ENCODE measurements around the gene MAP2K6.

The MAP2K6 gene

GRCh38 chr17:69444023-69444422 lies 29.5 kb downstream of the MAP2K6 start:
- no peak overlapping the region for H3K27ac ChIP-seq (ENCODE audit: low read depth, low read length)
- H3K4me3 ChIP-seq (ENCODE audit: low read depth, low read length) = no peak overlapping the region
- H3K27me3 ChIP-seq (ENCODE audit: control insufficient read depth, insufficient read depth, low read length) = no peaks in the 10 kb centered on the region
- no peaks in the 10 kb centered on the region for H3K36me3 ChIP-seq (ENCODE audit: control insufficient read depth, insufficient read depth, low read length)
- no peak overlapping the region for H3K9ac ChIP-seq (ENCODE audit: low read length)
- no peaks in the 10 kb centered on the region for H3K9me3 ChIP-seq (ENCODE audit: control insufficient read depth, insufficient read depth, low read depth, low read length)
- peaks cover 29% of the 10 kb centered on the region for H3K4me1 ChIP-seq (ENCODE audit: control insufficient read depth, insufficient read depth, low read length)

- peaks cover 31% of the 10 kb centered on the region for H3K4me1 ChIP-seq (ENCODE audit: control insufficient read depth, insufficient read depth, low read length)
- no peaks in the 10 kb centered on the region for H3K27me3 ChIP-seq (ENCODE audit: control insufficient read depth, insufficient read depth, low read length)
- no peaks in the 10 kb centered on the region for H3K36me3 ChIP-seq (ENCODE audit: control insufficient read depth, insufficient read depth, low read length)
- H3K9me3 ChIP-seq (ENCODE audit: control insufficient read depth, insufficient read depth, low read depth, low read length) = no peaks in the 10 kb centered on the region
- no peak overlapping the region for H3K27ac ChIP-seq (ENCODE audit: low read depth, low read length)
- H3K9ac ChIP-seq (ENCODE audit: low read length) = no peak overlapping the region
- no peak overlapping the region for H3K4me3 ChIP-seq (ENCODE audit: low read depth, low read length)
Observed at GRCh38 chr17:69445132-69445531, 30.6 kb downstream of the MAP2K6 start.

GRCh38 chr17:69447726-69448125 lies 33.2 kb downstream of the MAP2K6 start:
- Histone ChIP-seq H3K4me3 (ENCODE audit: low read depth, low read length) (no peak overlapping the region), H3K9ac (ENCODE audit: low read length) (peak overlapping the region; percentile 5), H3K9me3 (ENCODE audit: control insufficient read depth, insufficient read depth, low read depth, low read length) (no peaks in the 10 kb centered on the region), H3K27me3 (ENCODE audit: control insufficient read depth, insufficient read depth, low read length) (no peaks in the 10 kb centered on the region), H3K4me1 (ENCODE audit: control insufficient read depth, insufficient read depth, low read length) (peaks cover 48% of the 10 kb centered on the region), H3K27ac (ENCODE audit: low read depth, low read length) (peak overlapping the region; percentile 54), H3K36me3 (ENCODE audit: control insufficient read depth, insufficient read depth, low read length) (no peaks in the 10 kb centered on the region)

GRCh38 chr17:69448431-69449102 lies 34.1 kb downstream of the MAP2K6 start:
- Histone ChIP-seq H3K9me3 (ENCODE audit: control insufficient read depth, insufficient read depth, low read depth, low read length) (no peaks in the 10 kb centered on the region), H3K4me3 (ENCODE audit: low read depth, low read length) (peak overlapping the region; percentile 21), H3K36me3 (ENCODE audit: control insufficient read depth, insufficient read depth, low read length) (no peaks in the 10 kb centered on the region), H3K27ac (ENCODE audit: low read depth, low read length) (peak overlapping the region; percentile 54), H3K9ac (ENCODE audit: low read length) (no peak overlapping the region), H3K4me1 (ENCODE audit: control insufficient read depth, insufficient read depth, low read length) (peaks cover 55% of the 10 kb centered on the region), H3K27me3 (ENCODE audit: control insufficient read depth, insufficient read depth, low read length) (no peaks in the 10 kb centered on the region)

DNA sequence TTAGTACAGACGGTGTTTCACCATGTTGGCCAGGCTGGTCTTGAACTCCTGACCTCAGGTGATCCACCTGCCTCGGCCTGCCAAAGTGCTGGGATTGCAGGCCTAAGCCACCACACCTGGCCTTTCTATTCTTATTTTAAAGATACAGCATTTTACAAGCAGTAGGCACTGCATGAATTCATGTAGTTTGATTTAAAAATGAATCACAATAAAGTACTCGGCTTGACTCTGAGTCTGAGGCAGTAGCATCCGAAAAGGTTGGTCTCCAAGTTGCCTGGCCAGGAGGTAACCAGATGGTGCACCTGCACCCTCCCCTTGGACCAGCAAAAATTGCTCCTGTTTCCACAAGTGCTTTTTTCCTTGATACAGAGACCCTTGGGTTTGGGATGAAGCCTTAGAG lies 35.6 kb downstream of the MAP2K6 start:
- no peaks in the 10 kb centered on the region for H3K27me3 ChIP-seq (ENCODE audit: control insufficient read depth, insufficient read depth, low read length)
- no peak overlapping the region for H3K9ac ChIP-seq (ENCODE audit: low read length)
- no peak overlapping the region for H3K4me3 ChIP-seq (ENCODE audit: low read depth, low read length)
- H3K9me3 ChIP-seq (ENCODE audit: control insufficient read depth, insufficient read depth, low read depth, low read length) = no peaks in the 10 kb centered on the region
- H3K4me1 ChIP-seq (ENCODE audit: control insufficient read depth, insufficient read depth, low read length) = peaks cover 58% of the 10 kb centered on the region
- H3K27ac ChIP-seq (ENCODE audit: low read depth, low read length) = no peak overlapping the region
- no peaks in the 10 kb centered on the region for H3K36me3 ChIP-seq (ENCODE audit: control insufficient read depth, insufficient read depth, low read length)

DNA sequence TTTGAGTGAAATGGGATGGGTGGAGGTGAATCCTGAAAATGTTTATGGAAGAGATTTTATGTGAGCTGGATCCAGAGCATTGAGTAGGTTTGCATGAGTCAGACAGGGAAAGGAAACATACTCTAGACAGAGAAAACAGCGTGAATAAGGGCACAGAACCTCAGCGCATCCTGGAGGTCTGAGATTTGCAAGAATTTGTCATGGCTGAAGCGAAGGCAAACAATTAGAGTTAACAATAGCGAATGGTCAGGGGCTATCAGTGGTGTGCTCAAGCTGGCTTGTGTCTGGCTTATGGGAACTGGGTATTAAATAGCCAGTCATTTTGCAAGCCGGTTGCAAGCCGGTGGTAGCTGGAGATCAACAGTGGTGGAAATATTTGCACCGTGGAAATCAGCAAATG lies 36.4 kb downstream of the MAP2K6 start:
- Histone ChIP-seq H3K36me3 (ENCODE audit: control insufficient read depth, insufficient read depth, low read length) (no peaks in the 10 kb centered on the region), H3K27ac (ENCODE audit: low read depth, low read length) (peak overlapping the region; percentile 36; the same call in 1 of the 2 replicates), H3K4me1 (ENCODE audit: control insufficient read depth, insufficient read depth, low read length) (peaks cover 60% of the 10 kb centered on the region), H3K9me3 (ENCODE audit: control insufficient read depth, insufficient read depth, low read depth, low read length) (no peaks in the 10 kb centered on the region), H3K4me3 (ENCODE audit: low read depth, low read length) (no peak overlapping the region), H3K9ac (ENCODE audit: low read length) (no peak overlapping the region), H3K27me3 (ENCODE audit: control insufficient read depth, insufficient read depth, low read length) (no peaks in the 10 kb centered on the region)

DNA sequence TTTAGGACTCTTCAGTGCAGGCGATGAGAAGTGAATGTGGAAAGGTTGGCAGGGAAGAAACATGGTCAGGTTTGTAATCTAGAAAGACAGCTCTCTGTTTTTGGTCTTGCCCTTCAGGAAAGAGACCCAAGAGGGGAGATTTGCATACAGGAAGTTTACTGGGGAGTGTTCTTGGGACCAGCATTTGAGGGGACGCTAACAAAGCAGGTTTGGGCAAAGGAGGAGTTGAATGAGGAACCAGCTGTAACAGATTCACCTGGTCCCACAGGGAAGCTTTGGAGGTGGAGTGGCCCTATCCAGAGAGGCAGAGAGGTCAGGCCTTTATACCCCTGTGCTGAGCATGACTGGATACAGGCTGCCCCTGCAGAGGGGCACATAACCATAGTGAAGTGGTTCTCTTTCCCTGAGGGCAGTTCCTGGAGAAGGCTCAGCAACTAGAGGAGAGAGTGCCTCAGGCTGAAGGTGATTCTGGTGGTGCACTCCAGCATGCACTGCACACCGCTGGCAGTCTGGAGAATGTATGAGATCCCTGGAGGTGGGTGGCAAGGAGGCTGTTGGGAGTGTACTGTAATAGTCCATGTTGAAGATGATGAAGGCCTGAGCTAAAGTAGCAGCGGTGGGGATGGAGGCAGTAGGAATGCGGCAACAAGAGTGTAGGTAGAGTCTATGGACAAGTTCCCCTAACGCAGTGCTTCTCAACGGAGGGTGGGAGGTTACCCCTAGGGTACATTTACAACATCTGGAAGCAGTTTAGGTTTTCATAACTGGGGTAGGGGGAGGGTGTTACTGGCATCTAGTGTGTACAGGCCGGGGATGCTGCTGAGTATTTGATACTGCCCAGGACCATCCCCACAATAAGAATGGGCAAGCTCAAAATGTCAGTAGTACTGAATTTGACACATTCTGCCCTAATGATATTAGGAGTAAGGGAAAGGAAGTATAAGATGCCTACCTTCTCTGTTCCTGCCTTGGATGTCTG lies 37.2 kb downstream of the MAP2K6 start:
- H3K27me3 ChIP-seq (ENCODE audit: control insufficient read depth, insufficient read depth, low read length) = no peaks in the 10 kb centered on the region
- H3K4me1 ChIP-seq (ENCODE audit: control insufficient read depth, insufficient read depth, low read length) = peaks cover 53% of the 10 kb centered on the region
- no peaks in the 10 kb centered on the region for H3K9me3 ChIP-seq (ENCODE audit: control insufficient read depth, insufficient read depth, low read depth, low read length)
- no peak overlapping the region for H3K9ac ChIP-seq (ENCODE audit: low read length)
- H3K4me3 ChIP-seq (ENCODE audit: low read depth, low read length) = no peak overlapping the region
- peak overlapping the region; percentile 36; the same call in 1 of the 2 replicates for H3K27ac ChIP-seq (ENCODE audit: low read depth, low read length)
- H3K36me3 ChIP-seq (ENCODE audit: control insufficient read depth, insufficient read depth, low read length) = no peaks in the 10 kb centered on the region

DNA sequence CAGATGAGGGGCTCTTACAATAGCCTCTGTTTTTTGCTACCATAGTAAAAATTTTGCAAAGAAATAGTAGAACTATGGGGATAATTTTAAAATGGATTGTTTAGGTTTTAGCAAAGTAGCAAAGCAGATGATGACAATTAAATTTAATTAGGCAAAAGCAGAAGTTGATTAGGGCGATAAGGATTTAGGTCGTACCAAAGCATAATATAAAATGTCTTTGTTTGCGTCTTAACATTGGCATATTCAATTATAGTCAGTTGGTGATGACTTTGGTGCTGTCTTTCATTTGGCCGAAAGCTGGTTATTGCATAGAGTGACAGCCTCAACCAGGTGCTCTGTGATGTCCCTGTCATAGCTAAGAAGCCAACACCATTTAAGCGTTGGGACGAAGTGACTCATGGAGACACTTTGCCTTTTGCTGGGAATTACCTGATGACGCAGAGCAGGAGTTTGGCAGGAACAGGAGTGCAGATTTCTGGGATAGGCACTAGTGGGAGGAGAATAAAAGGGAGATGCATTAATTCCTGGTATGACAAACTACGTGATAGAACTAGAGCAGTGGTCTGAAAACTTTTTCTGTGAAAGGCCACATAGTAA lies 38.3 kb downstream of the MAP2K6 start:
- Histone ChIP-seq H3K9me3 (ENCODE audit: control insufficient read depth, insufficient read depth, low read depth, low read length) (no peaks in the 10 kb centered on the region), H3K36me3 (ENCODE audit: control insufficient read depth, insufficient read depth, low read length) (no peaks in the 10 kb centered on the region), H3K27ac (ENCODE audit: low read depth, low read length) (no peak overlapping the region), H3K9ac (ENCODE audit: low read length) (no peak overlapping the region), H3K4me3 (ENCODE audit: low read depth, low read length) (no peak overlapping the region), H3K27me3 (ENCODE audit: control insufficient read depth, insufficient read depth, low read length) (no peaks in the 10 kb centered on the region), H3K4me1 (ENCODE audit: control insufficient read depth, insufficient read depth, low read length) (peaks cover 49% of the 10 kb centered on the region)

DNA sequence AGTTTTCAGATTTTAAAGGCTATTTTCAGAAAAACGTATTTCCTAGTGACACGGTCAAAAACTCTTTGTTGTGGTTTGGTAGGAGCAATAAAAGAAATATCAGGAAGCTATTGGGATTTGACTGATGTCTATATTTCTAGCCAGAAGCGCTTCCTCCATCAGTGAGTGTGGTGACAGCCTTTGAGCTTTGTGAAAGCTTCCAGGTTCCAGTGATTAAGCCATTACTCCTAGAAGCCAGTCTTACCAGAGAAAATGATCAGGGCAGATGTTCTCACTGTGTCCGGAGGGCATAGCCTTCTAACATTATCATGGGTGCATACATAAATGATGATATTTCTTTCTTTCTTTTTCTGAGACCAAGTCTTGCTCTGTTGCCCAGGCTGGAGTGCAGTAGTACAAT lies 39.6 kb downstream of the MAP2K6 start:
- no peaks in the 10 kb centered on the region for H3K36me3 ChIP-seq (ENCODE audit: control insufficient read depth, insufficient read depth, low read length)
- H3K4me3 ChIP-seq (ENCODE audit: low read depth, low read length) = no peak overlapping the region
- peaks cover 41% of the 10 kb centered on the region for H3K4me1 ChIP-seq (ENCODE audit: control insufficient read depth, insufficient read depth, low read length)
- no peaks in the 10 kb centered on the region for H3K9me3 ChIP-seq (ENCODE audit: control insufficient read depth, insufficient read depth, low read depth, low read length)
- no peak overlapping the region for H3K27ac ChIP-seq (ENCODE audit: low read depth, low read length)
- no peak overlapping the region for H3K9ac ChIP-seq (ENCODE audit: low read length)
- no peaks in the 10 kb centered on the region for H3K27me3 ChIP-seq (ENCODE audit: control insufficient read depth, insufficient read depth, low read length)

- Histone ChIP-seq H3K27me3 (ENCODE audit: control insufficient read depth, insufficient read depth, low read length) (no peaks in the 10 kb centered on the region), H3K4me1 (ENCODE audit: control insufficient read depth, insufficient read depth, low read length) (peaks cover 40% of the 10 kb centered on the region), H3K9me3 (ENCODE audit: control insufficient read depth, insufficient read depth, low read depth, low read length) (no peaks in the 10 kb centered on the region), H3K4me3 (ENCODE audit: low read depth, low read length) (no peak overlapping the region), H3K36me3 (ENCODE audit: control insufficient read depth, insufficient read depth, low read length) (no peaks in the 10 kb centered on the region), H3K27ac (ENCODE audit: low read depth, low read length) (no peak overlapping the region), H3K9ac (ENCODE audit: low read length) (no peak overlapping the region)
Observed at GRCh38 chr17:69455040-69455439, 40.5 kb downstream of the MAP2K6 start.

DNA sequence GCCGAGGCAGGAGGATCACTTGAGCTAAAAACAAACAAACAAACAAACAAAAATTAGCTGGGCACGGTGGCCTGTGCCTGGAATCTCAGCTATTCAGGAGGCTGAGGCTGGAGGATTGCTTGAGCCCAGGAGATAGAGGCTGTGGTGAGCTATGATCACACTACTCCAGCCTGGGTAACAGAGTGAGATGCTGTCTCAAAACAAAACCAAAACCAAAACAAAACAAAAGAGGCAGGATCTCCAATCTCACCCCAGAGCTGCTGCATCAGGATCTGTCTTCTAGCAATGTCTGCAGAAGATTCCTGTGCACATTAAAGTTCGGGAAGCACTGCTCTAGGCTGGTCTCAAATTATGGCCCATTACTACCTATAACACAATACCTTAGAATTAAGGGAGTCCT lies 43.1 kb downstream of the MAP2K6 start:
- no peak overlapping the region for H3K4me3 ChIP-seq (ENCODE audit: low read depth, low read length)
- no peaks in the 10 kb centered on the region for H3K27me3 ChIP-seq (ENCODE audit: control insufficient read depth, insufficient read depth, low read length)
- H3K36me3 ChIP-seq (ENCODE audit: control insufficient read depth, insufficient read depth, low read length) = no peaks in the 10 kb centered on the region
- H3K9me3 ChIP-seq (ENCODE audit: control insufficient read depth, insufficient read depth, low read depth, low read length) = no peaks in the 10 kb centered on the region
- peaks cover 33% of the 10 kb centered on the region for H3K4me1 ChIP-seq (ENCODE audit: control insufficient read depth, insufficient read depth, low read length)
- H3K9ac ChIP-seq (ENCODE audit: low read length) = no peak overlapping the region
- H3K27ac ChIP-seq (ENCODE audit: low read depth, low read length) = no peak overlapping the region

All from HUES6 (cell line).